ENCODE results near the gene DMPK.

The DMPK gene

DNA sequence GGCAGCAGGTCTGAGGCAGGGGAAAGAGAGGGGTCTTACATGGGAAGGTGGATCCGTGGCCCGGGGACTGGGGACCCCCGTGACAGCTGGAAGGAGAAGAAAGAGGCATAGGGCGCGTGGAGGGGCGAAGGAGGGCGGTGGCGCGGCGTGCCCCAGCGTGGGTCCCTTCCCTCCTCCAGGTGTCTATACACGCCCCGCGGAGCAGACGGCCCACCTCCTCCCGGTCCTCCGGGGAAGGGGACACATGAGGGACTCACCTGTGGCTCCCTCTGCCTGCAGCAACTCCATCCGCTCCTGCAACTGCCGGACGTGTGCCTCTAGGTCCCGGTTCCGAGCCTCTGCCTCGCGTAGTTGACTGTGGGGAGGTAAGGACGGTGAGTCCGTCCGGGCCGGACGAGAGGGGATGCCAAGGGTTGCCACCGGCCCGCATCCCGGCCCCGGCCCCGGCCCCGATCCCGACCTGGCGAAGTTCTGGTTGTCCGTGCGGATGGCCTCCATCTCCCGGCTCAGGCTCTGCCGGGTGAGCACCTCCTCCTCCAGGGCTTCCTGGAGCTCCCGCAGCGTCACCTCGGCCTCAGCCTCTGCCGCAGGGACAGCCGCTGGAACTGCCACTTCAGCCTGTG, 10.9 kb downstream of the DMPK start:
- no peak for FAIRE-seq
- no peak for DNase-seq (ENCODE audit: insufficient read length, low spot score)

DNA sequence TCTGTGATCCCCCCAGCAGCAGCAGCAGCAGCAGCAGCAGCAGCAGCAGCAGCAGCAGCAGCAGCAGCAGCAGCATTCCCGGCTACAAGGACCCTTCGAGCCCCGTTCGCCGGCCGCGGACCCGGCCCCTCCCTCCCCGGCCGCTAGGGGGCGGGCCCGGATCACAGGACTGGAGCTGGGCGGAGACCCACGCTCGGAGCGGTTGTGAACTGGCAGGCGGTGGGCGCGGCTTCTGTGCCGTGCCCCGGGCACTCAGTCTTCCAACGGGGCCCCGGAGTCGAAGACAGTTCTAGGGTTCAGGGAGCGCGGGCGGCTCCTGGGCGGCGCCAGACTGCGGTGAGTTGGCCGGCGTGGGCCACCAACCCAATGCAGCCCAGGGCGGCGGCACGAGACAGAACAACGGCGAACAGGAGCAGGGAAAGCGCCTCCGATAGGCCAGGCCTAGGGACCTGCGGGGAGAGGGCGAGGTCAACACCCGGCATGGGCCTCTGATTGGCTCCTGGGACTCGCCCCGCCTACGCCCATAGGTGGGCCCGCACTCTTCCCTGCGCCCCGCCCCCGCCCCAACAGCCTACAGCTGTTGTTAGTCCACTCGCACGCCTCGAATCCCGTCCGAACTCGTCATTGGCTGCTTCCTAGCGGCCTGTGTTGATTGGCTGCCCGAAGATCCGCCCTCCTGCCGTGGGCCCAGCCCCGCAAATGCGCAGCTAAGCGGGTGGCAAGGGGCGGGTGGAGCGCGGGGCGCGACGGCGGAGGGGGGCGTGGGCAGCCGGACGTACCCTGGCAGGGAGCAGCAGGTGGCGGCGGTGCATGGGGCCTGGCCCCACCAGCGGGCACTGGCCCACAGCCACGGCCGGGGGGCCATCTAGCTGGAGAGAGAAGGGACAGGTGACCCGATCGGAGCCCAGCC, 11.8 kb downstream of the DMPK start:
- DNase-seq (ENCODE audit: insufficient read length, low spot score) (peak; percentile 89), FAIRE-seq (peak; percentile 99)

DNA sequence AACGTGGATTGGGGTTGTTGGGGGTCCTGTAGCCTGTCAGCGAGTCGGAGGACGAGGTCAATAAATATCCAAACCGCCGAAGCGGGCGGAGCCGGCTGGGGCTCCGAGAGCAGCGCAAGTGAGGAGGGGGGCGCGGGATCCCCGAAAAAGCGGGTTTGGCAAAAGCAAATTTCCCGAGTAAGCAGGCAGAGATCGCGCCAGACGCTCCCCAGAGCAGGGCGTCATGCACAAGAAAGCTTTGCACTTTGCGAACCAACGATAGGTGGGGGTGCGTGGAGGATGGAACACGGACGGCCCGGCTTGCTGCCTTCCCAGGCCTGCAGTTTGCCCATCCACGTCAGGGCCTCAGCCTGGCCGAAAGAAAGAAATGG, 12.5 kb downstream of the DMPK start:
- FAIRE-seq (no peak), DNase-seq (ENCODE audit: insufficient read length, low spot score) (no peak)

DNA sequence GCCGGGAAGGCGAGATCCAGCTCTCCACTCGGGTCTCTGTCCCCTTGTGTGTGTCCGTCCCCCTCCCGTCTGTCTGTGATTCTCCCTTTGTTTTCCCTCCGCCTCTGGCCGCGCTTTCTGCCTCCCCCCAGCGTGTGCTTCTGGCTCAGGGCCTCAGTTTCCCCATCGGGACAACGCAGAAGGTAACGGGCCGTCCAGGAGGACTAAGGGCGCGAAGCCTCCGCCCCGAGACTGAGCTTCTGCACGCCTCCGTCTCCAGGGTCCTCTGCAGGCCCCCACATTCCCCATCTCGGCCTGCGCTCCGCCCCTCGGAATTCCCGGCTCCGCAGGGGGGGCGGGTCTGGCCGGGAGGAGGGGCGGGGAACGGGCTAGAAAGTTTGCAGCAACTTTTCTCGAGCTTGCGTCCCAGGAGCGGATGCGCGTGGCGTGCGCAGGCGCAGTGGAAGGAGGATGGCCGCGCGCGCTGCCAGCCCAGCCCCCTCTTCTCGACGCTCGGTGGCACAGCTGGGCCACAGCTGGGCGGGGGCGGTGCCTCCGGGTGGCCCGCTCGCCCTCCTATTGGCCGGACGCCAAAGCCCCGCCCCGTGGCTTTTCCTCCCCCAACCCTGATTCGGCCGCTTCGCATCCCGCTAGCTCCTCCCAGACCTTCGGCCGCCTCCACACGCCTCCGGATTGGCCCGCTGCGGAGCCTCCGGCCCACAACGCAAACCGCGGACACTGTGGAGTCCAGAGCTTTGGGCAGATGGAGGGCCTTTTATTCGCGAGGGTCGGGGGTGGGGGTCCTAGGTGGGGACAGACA, 13.1 kb downstream of the DMPK start, which contains the start of gene SIX5:
Gene SIX5 (minus strand): TSS at position 269 of the 799 bp plus-strand sequence. CDS start 408 bp downstream, outside the sequence.
- FAIRE-seq (peak; percentile 97), DNase-seq (ENCODE audit: insufficient read length, low spot score) (peak; percentile 98)

DNA sequence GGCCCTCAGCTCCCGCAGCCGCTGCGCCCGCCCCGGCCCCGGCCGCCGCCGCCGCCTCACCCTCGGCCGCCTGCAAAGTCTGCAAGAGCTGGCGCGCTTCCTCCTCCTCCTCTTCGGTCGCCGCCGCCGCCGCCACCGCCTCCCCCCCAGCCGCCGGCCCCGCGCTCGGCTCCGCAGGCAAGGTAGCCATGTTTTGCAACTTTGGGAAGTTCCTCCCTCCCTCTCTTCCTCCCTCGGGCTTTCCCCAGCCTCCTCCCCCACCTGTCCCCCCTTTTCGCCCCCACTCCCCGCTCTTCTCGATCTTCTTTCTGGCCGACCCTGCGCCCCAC, 13.7 kb downstream of the DMPK start:
- DNase-seq (ENCODE audit: insufficient read length, low spot score) = no peak

DNA sequence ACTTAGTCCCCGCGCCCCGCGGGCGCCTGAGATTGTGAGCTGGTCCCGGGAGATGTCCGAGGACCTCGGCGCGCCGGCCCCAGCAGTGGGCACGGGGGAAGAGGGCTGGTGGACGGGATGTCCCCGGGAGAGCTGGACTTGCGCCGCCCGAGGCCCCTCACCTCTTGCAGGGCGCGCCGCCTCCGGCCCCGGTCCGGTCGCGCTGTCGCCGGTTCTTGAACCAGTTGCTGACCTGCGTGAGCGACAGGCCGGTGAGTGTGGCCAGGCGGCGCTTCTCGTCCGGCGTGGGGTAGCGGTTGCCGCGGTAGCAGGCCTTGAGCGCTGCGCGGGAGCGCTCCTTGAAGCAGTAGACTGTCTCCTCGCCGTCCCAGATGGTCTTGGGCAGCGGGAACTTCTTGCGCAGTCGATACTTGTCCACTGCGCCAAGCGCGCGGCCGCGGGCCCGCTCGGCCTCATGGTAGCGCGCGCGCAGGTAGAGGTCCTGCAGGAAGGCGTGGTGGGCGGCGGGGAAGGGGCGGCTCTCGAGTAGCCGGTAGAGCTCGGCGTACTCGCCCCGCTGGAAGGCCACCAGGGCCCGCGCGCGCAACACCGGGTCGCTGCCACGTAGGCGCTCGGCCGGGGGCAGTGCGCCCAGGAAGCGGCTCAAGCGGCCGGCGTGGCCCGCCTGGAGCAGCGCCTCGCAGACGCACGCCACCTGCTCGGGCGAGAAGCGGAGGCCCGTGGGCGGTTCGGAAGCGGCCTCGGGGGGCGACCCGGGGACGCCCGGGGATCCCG, 14.2 kb downstream of the DMPK start:
- FAIRE-seq = no peak
- peak; percentile 56 for DNase-seq (ENCODE audit: insufficient read length, low spot score)

More for the DNA sequence above, 13.7 kb downstream of the DMPK start:
- no peak for FAIRE-seq

DNA sequence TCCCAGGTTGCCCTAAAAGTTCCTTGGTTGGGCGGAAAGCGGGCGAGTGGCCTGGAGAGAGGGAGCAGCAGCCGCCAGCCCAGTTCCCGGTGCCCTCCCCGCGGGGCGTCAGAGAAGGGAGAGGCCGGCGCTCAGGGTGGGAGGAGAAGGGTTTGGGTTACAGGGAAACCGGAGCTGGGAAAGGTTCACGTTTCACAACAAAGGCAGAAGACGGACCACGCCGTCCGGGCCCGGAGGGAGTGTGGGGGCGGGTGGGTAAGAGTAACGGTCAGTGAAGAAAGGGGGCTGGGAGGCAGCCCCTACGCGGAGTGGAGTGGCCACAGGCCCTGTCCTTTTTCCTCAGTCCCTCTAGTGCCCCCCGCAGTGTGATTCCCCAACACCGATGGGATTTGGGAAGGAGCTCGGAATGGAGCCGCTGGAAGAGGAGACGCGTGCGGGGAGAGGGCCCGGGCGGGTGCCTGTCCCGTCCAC, 14.8 kb downstream of the DMPK start:
- FAIRE-seq = no peak
- DNase-seq (ENCODE audit: insufficient read length, low spot score) = no peak

DNA sequence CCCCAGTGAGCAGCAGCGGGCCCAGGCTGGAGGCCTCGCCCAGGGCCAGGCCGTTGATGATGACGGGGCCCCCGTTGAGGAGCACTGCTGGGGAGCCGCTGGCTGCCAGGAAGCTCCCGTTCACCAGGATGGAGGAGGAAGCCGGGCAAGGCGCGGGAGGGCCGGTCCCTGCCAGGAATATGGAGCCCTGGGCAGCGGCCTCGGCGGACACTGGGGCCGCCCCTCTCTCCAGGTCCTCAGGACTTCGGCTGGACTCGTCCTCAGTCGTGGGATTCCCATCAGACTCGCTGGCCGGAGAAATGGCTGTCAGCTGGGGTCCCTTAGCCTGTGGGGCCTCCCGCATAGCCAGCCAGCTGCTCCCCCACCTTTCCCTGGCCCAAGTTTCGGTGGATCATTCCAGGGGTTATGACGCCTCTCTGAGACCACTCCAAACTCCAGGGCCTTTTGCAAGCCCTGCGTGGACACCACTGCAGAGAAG, 15.4 kb downstream of the DMPK start:
- DNase-seq (ENCODE audit: insufficient read length, low spot score) (no peak), FAIRE-seq (no peak)

DNA sequence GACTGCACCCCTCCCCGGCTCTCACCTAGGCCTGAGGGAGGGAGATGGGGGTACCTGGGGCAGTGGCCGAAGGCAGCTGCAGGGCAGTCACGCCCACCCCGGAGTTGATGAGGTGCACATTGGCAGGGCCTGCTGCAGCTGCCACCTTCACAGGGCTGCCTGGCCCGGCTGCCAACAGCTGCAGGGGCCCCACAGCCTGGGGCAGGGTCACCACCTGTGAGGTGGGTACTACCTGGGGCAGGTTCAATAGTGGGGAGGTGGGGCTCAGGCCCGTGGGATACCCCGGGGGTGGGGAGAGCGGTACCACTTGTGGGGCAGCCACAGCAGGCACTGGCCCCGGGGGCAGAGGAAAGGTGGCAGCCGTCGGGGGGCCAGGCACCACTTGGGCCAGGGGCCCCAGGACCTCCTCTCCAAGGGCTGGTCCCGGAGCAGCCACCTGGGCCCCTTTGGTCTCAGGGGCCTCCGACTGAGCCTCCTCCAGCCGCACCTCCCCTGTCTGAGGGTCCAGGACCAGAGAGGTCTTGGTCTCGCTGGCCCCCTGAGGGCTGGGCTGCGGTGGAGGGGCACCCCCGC, 15.9 kb downstream of the DMPK start:
- FAIRE-seq (no peak), DNase-seq (ENCODE audit: insufficient read length, low spot score) (no peak)

DNA sequence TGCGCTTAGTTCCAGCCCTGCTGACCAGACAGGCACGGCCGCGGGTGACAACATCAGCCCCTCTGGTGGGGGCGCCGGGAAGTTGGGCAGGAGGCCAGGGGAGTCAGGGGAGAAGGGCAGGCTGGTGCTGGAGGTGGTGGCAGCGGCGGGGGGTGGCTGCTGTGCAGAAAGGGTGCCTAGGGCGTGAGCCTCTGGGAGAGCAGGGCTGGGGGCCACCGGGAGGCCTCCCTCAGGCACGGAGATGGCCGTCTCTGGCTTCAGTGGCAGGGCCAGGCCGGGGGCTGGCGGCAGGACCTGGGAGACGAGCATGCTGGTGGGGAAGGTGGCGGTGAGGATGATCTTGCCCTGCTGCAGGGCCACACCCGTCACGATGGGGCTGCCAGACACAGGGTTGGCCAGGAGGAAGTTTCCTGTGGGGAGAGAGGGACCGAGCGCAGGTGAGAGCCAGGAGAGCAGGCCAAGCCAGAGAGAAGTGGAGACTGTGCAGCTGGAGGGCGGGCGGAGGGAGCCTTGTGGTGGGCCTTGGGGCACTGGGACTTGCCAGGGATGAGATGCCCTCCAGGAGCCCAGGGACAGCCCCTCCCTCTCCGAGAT, 16.5 kb downstream of the DMPK start:
- no peak for DNase-seq (ENCODE audit: insufficient read length, low spot score)
- FAIRE-seq = no peak

DNA sequence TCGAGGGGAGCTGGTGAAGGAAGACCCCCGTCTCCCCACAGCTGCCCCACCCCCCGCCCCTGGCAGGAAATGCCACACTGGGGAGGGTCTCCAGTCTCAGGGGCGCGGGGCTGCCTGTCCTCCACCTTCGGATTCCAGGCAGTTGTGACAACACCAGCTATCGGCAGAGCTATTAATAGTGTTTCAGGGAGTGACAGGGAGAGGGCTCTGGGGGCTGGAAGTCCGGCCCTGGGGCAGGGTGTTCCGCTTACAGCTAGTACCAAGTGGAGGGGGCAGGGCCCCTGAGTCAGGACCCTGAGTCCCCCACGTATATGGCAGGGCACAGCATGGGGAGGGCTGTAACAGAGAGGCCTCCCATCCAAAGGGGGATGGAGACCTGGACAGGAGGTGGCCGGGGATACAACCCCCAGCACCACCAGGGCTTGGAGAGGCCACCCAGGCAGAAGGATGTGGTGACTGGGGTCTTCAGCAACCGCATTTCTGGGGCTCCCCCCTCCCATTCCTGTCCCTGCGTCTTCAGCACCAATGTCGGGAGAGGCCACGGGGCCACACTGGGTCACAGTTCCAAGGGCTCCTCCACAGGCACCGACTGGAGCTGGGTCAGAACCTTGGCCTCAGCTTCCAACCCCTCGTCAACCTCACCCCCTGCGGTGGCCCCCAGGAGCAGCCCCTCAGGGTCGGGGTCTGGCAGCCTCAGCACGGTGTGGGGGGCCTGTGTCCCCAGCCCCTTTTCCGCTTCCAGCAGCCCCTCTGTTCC, 17.2 kb downstream of the DMPK start:
- FAIRE-seq (no peak), DNase-seq (ENCODE audit: insufficient read length, low spot score) (no peak)

DNA sequence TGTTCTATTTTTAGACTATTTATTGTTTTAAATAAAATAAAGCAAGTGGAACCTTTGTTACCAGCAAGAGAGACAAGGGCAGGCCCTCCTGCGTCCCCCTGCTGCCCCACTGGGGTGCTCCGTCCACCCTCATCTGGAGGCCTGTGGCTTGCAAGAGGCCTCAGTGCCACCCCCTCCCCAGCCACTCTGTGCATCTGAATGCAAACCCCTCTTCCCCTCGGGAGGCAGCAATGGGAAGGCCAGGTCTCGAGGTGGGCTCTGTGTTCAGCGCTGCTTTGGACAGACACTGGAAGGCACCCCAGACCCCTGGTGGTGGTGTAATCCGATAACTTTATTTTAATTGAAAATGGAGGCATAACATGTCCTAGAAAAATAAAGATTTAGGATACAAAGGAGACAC, 17.8 kb downstream of the DMPK start:
- no peak for DNase-seq (ENCODE audit: insufficient read length, low spot score)
- FAIRE-seq = no peak

DNA sequence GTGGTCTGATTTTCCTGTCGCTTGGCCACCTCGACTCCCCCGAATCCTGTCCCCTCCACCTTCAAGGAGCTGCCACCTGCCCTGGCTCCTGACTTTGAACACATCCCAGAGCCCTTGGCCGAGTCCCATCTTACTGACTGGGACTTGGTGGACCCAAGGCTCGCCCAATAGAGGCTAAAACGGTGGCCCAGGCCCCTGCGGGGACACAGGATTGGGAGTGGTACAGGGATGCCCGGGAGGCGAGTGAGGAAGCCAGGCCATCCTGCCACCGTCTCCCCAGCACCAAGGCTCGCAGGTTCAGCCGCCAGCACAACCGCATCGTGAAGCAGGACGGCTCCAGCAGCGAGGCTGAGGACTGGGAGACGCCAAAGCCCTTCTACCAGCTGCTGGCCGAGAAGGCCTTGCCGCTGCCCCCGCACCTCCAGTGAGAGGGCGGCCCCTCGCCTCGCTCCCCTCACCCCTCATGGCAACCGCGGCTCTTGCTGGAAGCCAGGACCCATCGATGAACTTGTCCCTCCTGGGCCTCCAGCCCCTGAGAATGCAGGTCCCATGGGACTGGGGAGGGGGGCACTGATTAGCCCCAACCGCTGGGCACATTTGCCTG, 18.5 kb downstream of the DMPK start:
- DNase-seq (ENCODE audit: insufficient read length, low spot score) = no peak
- no peak for FAIRE-seq

DNA sequence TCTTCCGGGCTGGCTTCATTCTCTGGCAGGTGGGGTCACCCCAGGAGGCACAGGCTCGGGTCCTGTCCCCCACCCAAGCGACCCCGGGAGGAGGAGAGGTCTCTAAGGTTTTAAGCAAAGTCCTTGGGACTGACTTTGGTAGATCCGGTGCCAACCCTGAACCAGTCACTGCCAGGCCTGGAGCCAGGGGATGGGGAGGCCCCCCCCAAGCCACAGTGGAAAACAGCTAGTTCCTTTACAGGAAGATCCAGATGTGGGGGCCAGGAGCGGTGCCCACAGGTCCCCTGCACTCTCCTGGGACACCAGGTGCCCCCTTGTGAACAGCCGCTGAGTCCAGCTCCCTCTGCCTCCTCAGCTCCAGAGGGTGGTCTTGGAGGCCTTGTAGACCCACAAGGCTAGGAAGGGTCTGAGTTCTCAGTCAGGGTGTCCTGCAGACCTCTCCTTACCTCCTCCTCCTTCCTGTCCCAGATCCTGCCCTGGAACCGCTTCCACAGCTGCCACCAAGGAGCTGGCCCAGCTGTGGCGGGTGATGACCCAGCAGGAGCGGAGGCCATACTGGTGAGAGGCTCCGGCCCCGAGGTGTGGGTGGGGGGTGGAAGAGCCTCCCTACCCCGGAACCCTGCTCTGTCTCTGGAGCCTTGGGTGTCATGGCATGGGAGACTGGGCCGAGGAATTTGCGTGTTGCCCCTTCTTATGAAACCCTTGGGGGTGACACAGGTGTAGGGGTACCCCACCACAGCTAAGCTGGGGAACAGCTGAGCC, 19.2 kb downstream of the DMPK start:
- no peak for DNase-seq (ENCODE audit: insufficient read length, low spot score)
- FAIRE-seq = no peak

DNA sequence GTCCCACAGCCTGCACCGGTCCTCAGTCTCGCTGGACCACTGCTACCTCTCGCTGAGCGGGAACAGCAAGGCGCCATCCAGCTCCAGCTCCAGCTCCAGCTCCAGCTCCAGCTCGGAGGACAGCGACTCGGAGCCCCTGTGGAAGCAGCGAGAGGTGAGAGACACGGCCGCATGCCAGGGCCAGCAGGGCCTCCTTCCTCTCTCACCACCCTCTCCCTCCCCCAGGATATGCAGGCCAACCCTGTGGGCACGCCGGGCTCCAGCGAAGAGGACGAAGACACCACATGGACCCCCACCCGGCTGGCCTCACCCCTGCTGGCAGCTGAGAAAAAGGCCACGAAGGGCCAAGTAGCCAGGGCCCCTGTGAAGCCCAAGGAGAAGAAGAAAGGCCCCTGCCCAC, 20.6 kb downstream of the DMPK start:
- DNase-seq (ENCODE audit: insufficient read length, low spot score) (no peak), FAIRE-seq (no peak)

DNA sequence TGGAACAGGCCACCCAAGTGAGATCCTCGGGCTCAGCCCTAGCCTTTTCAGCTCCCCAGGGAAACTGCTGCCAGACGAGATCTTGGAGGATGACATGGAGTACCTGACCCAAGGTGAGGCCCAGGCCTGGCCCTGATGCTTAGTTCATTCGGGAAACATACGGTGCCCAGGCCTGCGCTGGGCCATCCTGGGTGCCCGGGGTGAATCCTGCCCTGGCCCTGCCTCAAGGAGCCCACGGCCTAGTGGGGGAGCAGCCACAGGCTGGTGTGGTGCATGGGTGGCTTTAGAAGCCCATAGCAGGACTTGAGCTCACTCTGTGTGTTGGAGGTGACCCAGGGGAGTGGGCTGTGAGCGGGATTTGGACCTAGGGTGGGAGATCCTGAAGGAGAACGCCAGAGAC, 23.4 kb downstream of the DMPK start:
- no peak for FAIRE-seq

DNA sequence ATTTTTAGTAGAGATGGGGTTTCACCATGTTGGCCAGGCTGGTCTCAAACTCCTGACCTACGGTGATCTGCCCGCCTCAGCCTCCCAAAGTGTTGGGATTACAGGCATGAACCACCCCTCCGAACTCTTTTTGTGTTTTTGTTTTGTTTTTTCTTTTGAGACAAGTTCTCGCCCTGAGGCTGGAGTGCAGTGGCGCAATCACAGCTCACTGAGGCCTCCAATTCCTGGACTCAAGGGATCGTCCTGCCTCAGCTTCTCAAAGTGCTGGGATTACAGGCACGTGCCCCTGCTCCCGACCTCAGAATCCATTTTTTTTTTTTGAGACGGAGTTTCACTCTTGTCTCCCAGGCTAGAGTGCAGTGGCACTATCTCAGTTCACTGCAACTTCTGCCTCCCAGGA, 24.6 kb downstream of the DMPK start:
- FAIRE-seq (no peak), DNase-seq (ENCODE audit: insufficient read length, low spot score) (no peak)

More for the DNA sequence above, 23.4 kb downstream of the DMPK start:
- DNase-seq (ENCODE audit: insufficient read length, low spot score) = no peak

DNA sequence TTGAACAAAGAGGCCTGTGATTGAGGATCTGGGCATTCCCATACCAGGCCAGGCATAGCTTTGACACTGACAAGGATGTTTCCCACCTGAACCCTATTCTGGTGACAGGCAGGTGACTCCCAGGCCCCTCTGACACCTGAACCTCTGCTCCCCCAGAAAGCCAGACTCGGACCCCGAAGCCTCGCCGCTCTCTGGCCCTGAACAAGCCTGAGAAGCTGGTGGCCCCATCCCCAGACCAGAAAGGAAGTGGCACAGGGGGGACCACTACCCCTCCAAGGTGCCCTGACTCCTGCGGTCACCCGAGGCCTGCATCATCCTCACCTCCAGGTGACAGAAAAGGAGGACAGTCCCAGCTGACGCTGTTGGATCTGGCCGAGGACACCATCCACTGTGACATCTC, 28.0 kb downstream of the DMPK start:
- DNase-seq (ENCODE audit: insufficient read length, low spot score) (no peak), FAIRE-seq (no peak)

Measured in GM19239 (cell line).